HG02885 (cell line): ENCODE data around the gene FCER2.

Source experiments
- ATAC-seq: cut with Tn5 transposase; IDR thresholded peaks from one replicate; pipeline ENCODE4 v1.9.1; 2021; ENCODE audit warnings: mild to moderate bottlenecking; ENCODE audit not compliant: unreplicated experiment, poor library complexity

Gene FCER2

DNA sequence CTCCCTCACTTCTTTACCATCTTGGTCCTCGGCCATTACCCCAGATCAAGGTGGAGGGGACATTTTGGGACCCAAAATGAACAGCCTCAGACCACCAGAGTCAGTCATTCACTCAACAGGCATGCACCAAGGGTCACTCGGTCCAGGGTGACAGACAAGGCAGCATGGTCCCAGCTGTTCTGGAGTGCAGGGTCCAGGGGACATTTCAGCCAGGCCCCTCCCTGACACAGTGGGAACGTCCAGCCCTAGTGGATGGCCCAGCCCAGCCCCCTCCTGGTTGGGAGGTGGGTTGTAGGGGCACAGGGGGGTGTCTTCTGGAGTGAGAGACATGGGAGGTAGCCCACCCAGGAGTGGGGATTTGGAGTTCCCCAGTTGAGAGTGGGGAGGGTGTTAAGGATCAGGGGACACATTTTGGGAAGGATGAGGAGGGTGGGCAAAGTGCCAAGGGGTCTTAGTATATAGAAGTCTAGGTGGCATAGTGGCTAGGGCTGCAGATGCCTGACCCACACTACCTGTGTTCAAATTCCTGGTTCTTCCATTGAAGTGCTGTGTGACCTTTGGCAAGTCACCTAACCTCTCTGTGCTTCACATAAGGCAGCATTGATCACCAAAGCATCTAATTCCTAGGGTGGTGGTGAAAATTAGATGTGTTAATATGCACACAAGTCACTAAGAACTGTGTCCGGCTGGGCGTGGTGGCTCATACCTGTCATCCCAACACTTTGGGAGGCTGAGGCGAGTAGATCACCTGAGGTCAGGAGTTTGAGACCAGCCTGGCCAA, 2.5 kb upstream of the FCER2 start:
- no peak for ATAC-seq

DNA sequence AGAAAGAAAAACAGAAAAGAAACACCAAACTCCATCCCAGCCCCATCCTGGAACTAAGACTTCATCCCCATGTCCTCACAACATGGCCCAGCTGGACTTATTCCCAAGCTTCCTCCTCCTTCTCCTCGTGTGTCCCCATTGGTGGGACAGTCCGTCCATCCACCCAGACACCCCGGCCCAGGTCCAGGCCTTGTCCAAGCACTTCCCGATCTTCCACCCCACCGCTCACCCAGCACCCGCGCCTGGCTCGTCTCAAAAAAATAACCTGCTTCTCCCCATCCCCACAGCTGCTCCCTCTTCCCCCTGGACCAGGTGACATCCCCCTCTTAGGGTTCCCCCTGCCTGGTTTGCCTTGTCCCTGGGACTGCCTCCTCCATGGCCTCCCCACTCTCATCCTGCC, 1.4 kb upstream of the FCER2 start:
- ATAC-seq = no peak

GRCh38 chr19:7701049-7701653, 780 bp downstream of the FCER2 start:
- ATAC-seq = no peak

- ATAC-seq = no peak
Observed at GRCh38 chr19:7699417-7700401, 2.2 kb downstream of the FCER2 start.

DNA sequence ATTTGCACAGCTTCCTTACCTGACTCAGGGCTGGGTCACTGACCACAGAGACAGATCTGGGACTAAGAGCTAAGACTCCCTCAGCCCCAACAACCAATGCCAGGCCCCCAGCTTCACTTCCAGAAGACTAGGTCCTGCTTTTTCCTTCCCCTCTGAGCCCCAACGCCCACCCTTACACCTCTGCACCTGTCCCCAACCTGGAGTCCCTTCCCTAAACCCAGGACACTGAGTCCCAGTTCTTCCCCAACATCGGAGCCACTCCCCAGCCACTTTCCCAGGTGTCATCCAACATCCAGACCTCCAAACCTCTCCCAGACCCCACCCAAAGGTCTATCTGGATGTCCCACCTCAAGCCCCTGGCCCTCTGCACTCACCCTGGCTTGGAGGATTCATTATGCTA, 2.9 kb downstream of the FCER2 start:
- ATAC-seq = no peak

DNA sequence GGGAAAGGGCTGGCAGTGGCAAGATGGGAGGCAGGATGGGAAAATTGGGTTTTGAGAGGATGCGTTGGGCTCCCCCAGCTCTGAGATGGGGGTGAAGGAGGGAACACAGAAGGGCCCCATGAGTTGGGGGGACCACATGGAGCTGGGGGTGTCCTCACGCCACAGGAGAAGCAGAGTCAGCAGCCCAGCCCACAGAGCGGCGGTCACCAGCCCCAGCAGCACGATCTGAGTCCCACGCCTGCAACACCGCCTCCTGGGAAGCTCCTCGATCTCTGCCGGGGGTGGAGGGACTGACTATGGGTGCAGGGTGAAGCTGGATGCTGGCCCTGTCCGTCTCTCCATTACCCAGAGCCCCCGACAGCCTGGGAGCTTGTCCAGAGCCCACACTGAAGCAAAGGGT, 3.3 kb downstream of the FCER2 start:
- ATAC-seq = no peak

GRCh38 chr19:7697721-7698287, 4.1 kb downstream of the FCER2 start:
- no peak for ATAC-seq

GRCh38 chr19:7694499-7694898, 7.4 kb downstream of the FCER2 start:
- no peak for ATAC-seq

- ATAC-seq = no peak
Observed at GRCh38 chr19:7692417-7693088, 9.4 kb downstream of the FCER2 start.

- no peak for ATAC-seq
Observed at GRCh38 chr19:7691497-7691896, 10.4 kb downstream of the FCER2 start.

DNA sequence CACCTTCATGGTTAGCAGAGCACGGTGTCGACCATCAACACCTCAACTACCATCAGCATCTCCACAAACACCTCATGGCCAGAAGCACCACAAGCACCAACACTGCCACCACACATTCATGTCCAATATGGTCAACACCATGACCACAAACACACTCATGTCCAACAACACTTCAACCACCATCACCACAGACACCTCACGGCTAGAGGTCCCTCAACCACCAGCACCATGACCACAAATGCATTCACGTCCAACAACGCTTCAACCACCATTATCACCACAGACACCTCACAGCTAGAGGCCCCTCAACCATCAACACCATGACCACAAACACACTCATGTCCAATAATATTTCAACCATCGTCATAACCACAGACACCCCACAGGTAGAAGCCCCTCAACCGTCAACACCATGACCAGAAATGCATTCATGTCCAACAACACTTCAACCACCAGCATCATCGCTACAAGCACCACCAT, 11.1 kb downstream of the FCER2 start:
- ATAC-seq = no peak

DNA sequence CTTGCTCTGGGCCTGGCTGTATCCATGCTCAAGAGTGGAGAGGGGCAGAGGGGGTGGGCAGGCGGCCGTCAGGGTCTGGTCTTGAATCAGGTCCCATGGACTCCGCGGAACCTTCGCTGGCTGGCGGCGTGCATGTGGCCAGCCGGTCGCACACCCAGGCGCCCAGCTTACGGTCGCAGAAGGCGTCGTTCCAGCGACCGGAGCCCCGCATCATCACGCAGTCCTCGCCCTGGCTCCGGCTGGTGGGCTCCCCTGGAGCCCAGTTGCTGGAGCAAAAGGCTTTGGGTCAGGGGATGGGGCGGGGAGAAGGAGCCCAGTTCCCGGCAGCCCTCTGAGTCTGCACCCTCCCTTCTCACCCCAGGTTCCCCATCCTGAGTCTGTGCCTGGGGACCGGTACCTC, 12.8 kb downstream of the FCER2 start:
- ATAC-seq = no peak

DNA sequence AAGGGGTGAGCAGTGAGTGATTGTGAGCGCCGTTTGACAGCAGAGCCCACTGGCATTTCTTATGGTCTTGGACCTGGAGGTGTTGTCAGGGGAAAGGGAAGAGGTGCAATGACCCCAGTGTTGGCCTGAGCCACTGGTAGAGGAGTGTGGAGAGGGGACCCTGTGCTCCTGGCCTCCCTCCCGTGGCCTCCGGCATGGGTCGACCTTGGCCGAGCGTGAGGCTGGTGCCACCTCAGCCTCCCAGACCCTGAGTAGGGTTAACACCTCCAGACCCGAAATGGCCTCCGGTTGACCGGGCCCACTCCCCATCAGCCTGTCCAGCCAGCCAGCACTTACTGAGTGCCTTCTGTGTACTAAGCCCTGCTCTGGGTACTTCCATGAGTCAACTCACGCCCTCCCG, 14.8 kb downstream of the FCER2 start:
- ATAC-seq = no peak

- no peak for ATAC-seq
Observed at GRCh38 chr19:7685546-7686445, 16.1 kb downstream of the FCER2 start.

DNA sequence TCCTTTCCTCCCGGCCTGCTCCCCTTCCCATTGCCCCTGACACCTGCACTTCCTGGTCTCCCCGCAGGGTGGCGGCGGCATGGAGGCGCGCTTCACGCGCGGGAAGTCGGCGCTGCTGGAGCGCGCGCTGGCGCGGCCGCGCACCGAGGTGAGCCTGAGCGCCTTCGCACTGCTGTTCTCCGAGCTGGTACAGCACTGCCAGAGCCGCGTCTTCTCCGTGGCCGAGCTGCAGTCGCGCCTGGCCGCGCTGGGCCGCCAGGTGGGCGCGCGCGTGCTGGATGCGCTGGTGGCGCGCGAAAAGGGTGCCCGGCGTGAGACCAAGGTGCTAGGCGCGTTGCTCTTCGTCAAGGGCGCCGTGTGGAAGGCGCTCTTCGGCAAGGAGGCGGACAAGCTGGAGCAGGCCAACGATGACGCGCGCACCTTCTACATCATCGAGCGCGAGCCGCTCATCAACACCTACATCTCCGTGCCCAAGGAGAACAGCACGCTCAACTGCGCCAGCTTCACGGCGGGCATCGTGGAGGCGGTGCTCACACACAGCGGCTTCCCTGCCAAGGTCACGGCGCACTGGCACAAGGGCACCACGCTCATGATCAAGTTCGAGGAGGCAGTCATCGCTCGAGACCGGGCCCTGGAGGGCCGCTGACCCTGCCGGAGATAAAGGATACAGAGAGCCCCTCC, 19.6 kb downstream of the FCER2 start:
- ATAC-seq = no peak

- no peak for ATAC-seq
Observed at GRCh38 chr19:7681340-7682174, 20.4 kb downstream of the FCER2 start.

DNA sequence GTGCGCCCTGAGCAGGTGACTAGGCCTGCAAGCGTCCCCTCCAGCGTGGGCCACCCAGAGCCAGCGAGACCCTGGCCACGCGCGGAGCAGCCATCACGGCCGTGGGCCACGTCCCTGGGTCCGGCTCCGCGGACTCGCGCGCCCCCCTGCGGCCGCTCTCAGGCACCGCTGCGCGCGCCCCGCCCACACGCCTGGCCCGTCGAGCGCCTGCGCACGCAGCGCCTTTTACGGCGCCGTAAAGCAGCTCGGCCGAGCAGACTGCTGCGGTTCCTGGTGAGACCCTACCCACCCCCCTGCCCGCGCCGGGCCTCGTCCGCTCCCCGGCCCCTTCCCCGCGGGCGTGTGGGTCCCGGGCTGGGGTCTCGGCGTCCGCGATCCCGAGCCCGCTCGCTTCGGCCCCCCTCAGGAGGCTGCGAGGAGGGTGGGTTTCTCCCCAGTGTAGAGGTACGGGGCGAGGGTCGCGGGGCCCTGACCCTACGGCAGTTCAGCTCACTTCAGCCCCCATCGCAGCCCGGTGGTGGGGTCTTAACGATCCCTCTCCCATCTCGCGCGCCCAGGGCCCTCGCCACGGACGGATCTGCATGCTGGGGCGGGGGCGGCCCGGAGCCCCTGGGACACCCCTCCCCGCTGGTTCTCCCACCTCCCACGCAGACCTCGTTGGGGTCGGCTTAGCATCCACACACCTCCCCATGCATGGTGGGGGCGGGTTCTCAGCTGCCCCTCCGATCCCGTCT, 21.2 kb downstream of the FCER2 start, which contains the start of gene TRAPPC5:
TRAPPC5 (plus strand) TSS at position 228 of the 734 bp plus-strand sequence. CDS start 1,421 bp downstream, outside the sequence.
- ATAC-seq = peak; percentile 64
